K562 (cell line): ENCODE data around the gene MCU. TPM values are rescaled to one million over a fixed set of nuclear protein-coding genes. Genes with fewer than 3 reads are reported as not detected.

Experiments used
- ATAC-seq: fragments of 200-7000 bp; cut with Tn5 transposase; 3 replicates; pipeline ENCODE4 v1.9.1; 2020; ENCODE audit warnings: moderate library complexity
- BruUV-seq: library from RNA; stranded (reverse); fragments of 400-500 nt; replicated peaks from 2 replicates; lab custom pipeline; 2021; lab: Mats Ljungman, UMichigan
- CTCF ChIA-PET: fragments of 300-600 bp; formaldehyde crosslinking; extraction: SDS; loops from one replicate; lab custom pipeline; 2021; ENCODE audit warnings: low intra/inter-chr PET ratio; lab: Yijun Ruan, JAX
- POLR2A ChIA-PET: fragments of 300-600, 350-650 bp; sonication (Branson Sonifier 250); formaldehyde crosslinking; extraction: SDS; loops from one replicate; lab custom pipeline; 2021; ENCODE audit warnings: antibody characterized with exemption, inconsistent platforms; lab: Yijun Ruan, JAX
- DNase-seq, 4 experiments: peaks; one replicate each; pipeline versions ENCODE4 v3.0.0 to v3.0.0-alpha.2; 2011 to 2018; ENCODE audit warnings: low spot score in 3 of 4, mixed read lengths in 3 of 4; ENCODE audit errors: extremely low read depth in 1 of 4
- FAIRE-seq: peaks from 2 replicates; lab custom pipeline; 2011; peaks lifted over from hg19 to GRCh38; lab: Jason Lieb, UNC
- H2AFZ ChIP-seq: 2 replicates; pipeline ENCODE4 v1.6.0; 2011; ENCODE audit warnings: low read depth, low read length, control low read depth, inconsistent platforms
- H3K27ac ChIP-seq: fragments of 200-600 bp; 3 replicates; pipeline ENCODE4 v1.8.0; 2011; ENCODE audit warnings: low read depth, mild to moderate bottlenecking, control low read depth, inconsistent platforms, low read length, moderate library complexity, mixed read lengths; ENCODE audit errors: extremely low read depth
- H3K27me3 ChIP-seq, 2 experiments: fragments of 300-600 bp in 1 of 2; 2 replicates in 1 of 2; 3 replicates in 1 of 2; pipeline versions ENCODE4 v1.6.0 to v1.8.0; 2011; ENCODE audit warnings: inconsistent platforms in 2 of 2, low read length in 2 of 2, mild to moderate bottlenecking in 1 of 2, mixed read lengths in 1 of 2, moderate library complexity in 1 of 2; ENCODE audit not compliant: control insufficient read depth in 2 of 2, insufficient read depth in 2 of 2
- H3K36me3 ChIP-seq: fragments of 300-600 bp; 3 replicates; pipeline ENCODE4 v1.8.0; 2011; ENCODE audit warnings: mild to moderate bottlenecking, low read length, inconsistent platforms; ENCODE audit not compliant: control insufficient read depth, insufficient read depth
- H3K4me1 ChIP-seq, 2 experiments: fragments of 200-600 bp in 1 of 2; replicated peaks in 1 of 2; 2 replicates in 1 of 2; 3 replicates in 1 of 2; pipeline versions ENCODE4 v1.5.1 to v1.8.0; 2011; ENCODE audit warnings: inconsistent platforms in 2 of 2, low read length in 2 of 2, mild to moderate bottlenecking in 1 of 2, mixed read lengths in 1 of 2, moderate library complexity in 1 of 2; ENCODE audit not compliant: control insufficient read depth in 2 of 2, insufficient read depth in 2 of 2
- H3K4me2 ChIP-seq: 2 replicates; pipeline ENCODE4 v1.6.1; 2011; ENCODE audit warnings: low read length, control low read depth, inconsistent platforms, mixed read lengths; ENCODE audit not compliant: insufficient read depth
- H3K4me3 ChIP-seq: fragments of 200-600 bp; sonication (generic), shearing (Covaris generic); 2 replicates; pipeline ENCODE4 v1.5.1; 2016; ENCODE audit warnings: control low read depth, inconsistent platforms
- H3K79me2 ChIP-seq: fragments of 200-600 bp; 3 replicates; pipeline ENCODE4 v1.8.0; 2011; ENCODE audit warnings: low read length, inconsistent platforms; ENCODE audit not compliant: control insufficient read depth, insufficient read depth
- H3K9ac ChIP-seq, 2 experiments: 2 replicates each; pipeline versions ENCODE4 v1.6.0 to v1.6.1; 2011; ENCODE audit warnings: low read depth in 2 of 2, low read length in 2 of 2, control low read depth in 1 of 2, inconsistent platforms in 1 of 2, mild to moderate bottlenecking in 1 of 2, mixed read lengths in 1 of 2; ENCODE audit not compliant: insufficient read depth in 1 of 2
- H3K9me1 ChIP-seq: one replicate; pipeline ENCODE4 v1.6.0; 2011; ENCODE audit warnings: inconsistent platforms, mild to moderate bottlenecking, low read length, moderate library complexity; ENCODE audit not compliant: control insufficient read depth, insufficient read depth
- H3K9me3 ChIP-seq: replicated peaks from 2 replicates; pipeline ENCODE4 v1.5.1; 2011; ENCODE audit warnings: low read depth, low read length, inconsistent platforms; ENCODE audit not compliant: control insufficient read depth, insufficient read depth
- H4K20me1 ChIP-seq: replicated peaks from 2 replicates; pipeline ENCODE4 v1.6.1; 2011; ENCODE audit warnings: low read length, inconsistent platforms, mixed read lengths; ENCODE audit not compliant: control insufficient read depth, insufficient read depth
- CBFB ChIP-seq: sonication (generic); formaldehyde crosslinking; IDR thresholded peaks from 2 replicates; pipeline ENCODE4 v1.4.0; 2020; ENCODE audit warnings: mild to moderate bottlenecking, missing genetic modification reagents
- CHD7 ChIP-seq: fragments of 200-600 bp; sonication (generic); IDR thresholded peaks from one replicate; pipeline ENCODE4 v1.6.1; 2012; ENCODE audit warnings: mild to moderate bottlenecking, low read depth, low read length, inconsistent platforms
- FOSL1 ChIP-seq: fragments of 200-800 bp; sonication (Bioruptor generic); conservative IDR thresholded peaks from 2 replicates; pipeline ENCODE4 v1.6.1; 2016; ENCODE audit warnings: missing genetic modification characterization, missing compliant biosample characterization
- MYBL2 ChIP-seq, 2 experiments: fragments of 450-650 bp in 1 of 2; sonication (generic) in 1 of 2; formaldehyde crosslinking in 1 of 2; IDR thresholded peaks; 2 replicates each; pipeline versions ENCODE4 v1.6.1 to v1.8.1; 2017 to 2022; ENCODE audit warnings: borderline replicate concordance in 1 of 2, inconsistent platforms in 1 of 2, low read depth in 1 of 2, mild to moderate bottlenecking in 1 of 2, missing genetic modification reagents in 1 of 2, moderate library complexity in 1 of 2
- RBM15 ChIP-seq: fragments of 200-400 bp; formaldehyde crosslinking; IDR thresholded peaks from 2 replicates; pipeline ENCODE4 v1.6.1; 2018; ENCODE audit warnings: mild to moderate bottlenecking, low read length, moderate library complexity; ENCODE audit not compliant: insufficient read depth
- SETDB1 ChIP-seq: IDR thresholded peaks from one replicate; pipeline ENCODE4 v1.6.1; 2012; ENCODE audit warnings: low read length, control low read depth, inconsistent platforms
- TBP ChIP-seq: optimal IDR thresholded peaks from 2 replicates; pipeline ENCODE3; 2011; ENCODE audit warnings: low read depth, low read length, improper control_type of control experiment
- THRB ChIP-seq: fragments of 450-650 bp; formaldehyde crosslinking; conservative IDR thresholded peaks from 2 replicates; pipeline ENCODE4 v1.4.0; 2022; ENCODE audit warnings: mild to moderate bottlenecking, missing genetic modification characterization
- ZBTB8A ChIP-seq: fragments of 450-650 bp; IDR thresholded peaks from 2 replicates; pipeline ENCODE4 v1.6.1; 2018; ENCODE audit warnings: mild to moderate bottlenecking, moderate library complexity; ENCODE audit not compliant: partially characterized antibody
- ZNF551 ChIP-seq: fragments of 250-450 bp; sonication (Bioruptor Pico); IDR thresholded peaks from 2 replicates; pipeline ENCODE4 v1.5.0; 2021; ENCODE audit warnings: mild to moderate bottlenecking, moderate library complexity
- WGBS: fragments of 100-300 bp; shearing (Covaris generic); methylation state at CpG from one replicate; pipeline ENCODE4 v1.1.6; 2016; ENCODE audit warnings: low coverage, mixed read lengths; ENCODE audit not compliant: insufficient coverage; ENCODE audit errors: missing lambda C conversion rate; 5-methylcytosine and 5-hydroxymethylcytosine counted together
- in situ Hi-C: fragments of 300-500 bp; cut with MboI; formaldehyde crosslinking; loops from 4 replicates; pipeline ENCODE4 v1.15.0; 2018; ENCODE audit warnings: inconsistent platforms, mixed read lengths
- intact Hi-C: fragments of 100-400 bp; cut with micrococcal nuclease; formaldehyde crosslinking; loops from 2 replicates; pipeline ENCODE4 v1.14.2; 2022
- polyA plus RNA-seq, 8 experiments: library from polyadenylated mRNA; depleted of rRNA in 4 of 8; stranded (reverse) in 5 of 8; unstranded in 3 of 8; fragments of >200 nt; fragmentation: Nextera tagmentation in 2 of 8; fragmentation: Illumina TruSeq in 1 of 8; extraction: Ambion mirVana in 2 of 8; extraction: Trizol in 1 of 8; gene quantifications; 2 replicates each; pipeline versions ENCODE4 v1.2.1 to v1.2.3, GENCODE V29; 2011 to 2014; ENCODE audit warnings: inconsistent platforms in 1 of 8, missing spikeins in 1 of 8
- total RNA-seq, 7 experiments: library from RNA; depleted of rRNA in 6 of 7; stranded (reverse); fragments of >200 nt in 6 of 7; fragmentation: Illumina TruSeq in 2 of 7; extraction: Trizol in 2 of 7; gene quantifications; 2 replicates each; pipeline versions ENCODE4 v1.2.1 to v1.2.3, GENCODE V29; 2011 to 2021; ENCODE audit warnings: low replicate concordance in 1 of 7

MCU gene
- total and polyA plus RNA-seq, 9 of the 15 experiments (the other 6 are each of a cell fraction or from before 2014, with no cell fraction given), result 8.2 to 88.8 (median 21.3) TPM

- Histone ChIP-seq H4K20me1 (no peaks in the 10 kb centered on the region), H3K9ac (no peak overlapping the region), H3K4me2 (no peak overlapping the region), H3K9me1 (no peaks in the 10 kb centered on the region), H3K27me3 (no peaks in the 10 kb centered on the region), H3K79me2 (no peaks in the 10 kb centered on the region), H3K4me3 (no peak overlapping the region), H2AFZ (no peak overlapping the region), H3K9me3 (no peaks in the 10 kb centered on the region), H3K36me3 (no peaks in the 10 kb centered on the region), H3K4me1 (peaks cover 0 to 22% of the 10 kb centered on the region in 2 experiments; a peak in 3 of 5 replicates), H3K27ac (no peak overlapping the region)
- CTCF ChIA-PET, result interaction anchor here (0.5 to 1.0 kb wide), 2 partner anchors 13 to 52 kb away, joined by 3 read pairs; no protein-coding TSS in a partner anchor
- POLR2A ChIA-PET, result no interaction called here
- in situ Hi-C loops, result loop anchor here (10.0 kb wide), 1 partner anchor 612 kb away; the partner anchor contains the start of gene DDIT4
- no TSS peak for BruUV-seq
- ATAC-seq (no peak), DNase-seq (no peak), FAIRE-seq (no peak)
- intact Hi-C loops, result no loop called here
- 45% methylated on average over 1 of the region's 1 CpG for WGBS
- TF ChIP-seq THRB (CRISPR knock-in tag) (no peak), TBP (no peak), SETDB1 (no peak), MYBL2 (IDR thresholded peaks at IDR 0.05; ENCODE audit: low read depth) (no peak), MYBL2 (CRISPR knock-in tag; IDR thresholded peaks at IDR 0.05; ENCODE audit: borderline replicate concordance) (no peak), RBM15 (no peak), FOSL1 (no peak), ZBTB8A (no peak), CBFB (CRISPR knock-in tag) (no peak), ZNF551 (CRISPR knock-in tag) (no peak), CHD7 (no peak)
These were observed 194.7 kb downstream of the MCU start for GRCh38 chr10:72886621-72887020.
